HG03196 (cell line): ENCODE results near the gene IRAK1.
"Not testable (repeated sequence)": the region's sequence is repeated elsewhere in the genome, so short reads cannot be mapped to it uniquely, and the experiment has no call there.

Experiments
- ATAC-seq: cut with Tn5 transposase; IDR thresholded peaks from one replicate; pipeline ENCODE4 v1.9.1; 2021; ENCODE audit not compliant: unreplicated experiment

The IRAK1 gene

GRCh38 chrX:154002215-154002719 lies 17.4 kb downstream of the IRAK1 start:
- ATAC-seq: peak; percentile 65

DNA sequence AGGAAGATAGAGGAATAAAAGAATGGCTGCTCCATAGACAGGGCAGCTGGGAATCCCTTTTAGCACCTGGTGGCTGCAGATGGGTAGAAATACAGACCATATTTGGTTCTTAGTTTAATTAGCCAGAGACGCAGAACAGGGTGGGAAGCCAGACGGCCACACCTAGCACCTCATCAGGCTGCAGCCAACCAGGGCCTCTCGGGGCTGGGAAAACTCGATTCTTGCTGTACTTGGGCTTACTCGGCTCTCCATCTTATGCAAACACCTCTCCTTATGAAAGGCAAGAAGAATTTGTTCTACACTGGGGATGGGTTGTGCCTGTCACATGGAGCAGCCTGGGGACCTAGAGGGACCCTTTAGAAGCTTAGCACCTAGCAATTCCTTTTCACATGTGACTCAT lies 19.7 kb downstream of the IRAK1 start:
- ATAC-seq: no peak

- ATAC-seq: no peak
Measured at GRCh38 chrX:153999359-154000037, 20.2 kb downstream of the IRAK1 start.

DNA sequence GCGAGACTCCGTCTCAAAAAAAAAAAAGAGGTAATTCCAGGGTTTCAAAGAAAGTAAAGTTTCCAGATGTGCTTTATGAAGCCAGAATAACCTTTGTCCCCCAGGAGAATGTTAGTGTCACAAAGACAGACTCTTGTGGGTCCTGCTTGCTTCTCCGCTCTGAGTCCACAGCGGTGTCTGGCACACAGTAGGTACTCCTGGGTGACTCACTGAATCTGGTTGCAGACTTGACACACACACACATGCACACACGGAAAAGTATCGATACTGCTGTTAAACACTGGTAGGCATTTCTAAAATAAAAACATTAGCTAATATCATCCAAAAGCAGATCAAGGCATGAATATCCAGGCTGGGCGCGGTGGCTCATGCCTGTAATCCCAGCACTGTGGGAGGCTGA lies 24.2 kb downstream of the IRAK1 start:
- no peak for ATAC-seq

DNA sequence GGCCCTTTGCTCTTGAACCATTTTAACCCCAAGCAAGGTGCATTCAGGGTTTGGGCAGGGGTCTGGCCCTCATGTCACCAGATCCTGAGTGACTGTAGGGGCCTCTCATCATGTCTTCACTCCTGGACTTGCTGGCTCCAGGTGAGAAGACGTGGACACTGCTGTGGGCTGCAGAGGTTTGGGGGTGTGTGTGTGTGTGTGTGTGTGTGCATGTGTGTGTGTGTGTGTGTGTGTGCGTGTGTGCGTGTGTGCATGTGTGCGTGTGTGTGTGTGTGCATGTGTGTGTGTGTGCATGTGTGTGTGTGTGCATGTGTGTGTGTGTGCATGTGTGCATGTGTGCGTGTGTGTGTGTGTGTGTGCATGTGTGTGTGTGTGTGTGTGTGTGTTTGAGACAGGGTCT lies 25.3 kb downstream of the IRAK1 start:
- not testable (repeated sequence) for ATAC-seq

- no peak for ATAC-seq
Measured at GRCh38 chrX:153993978-153994377, 25.7 kb downstream of the IRAK1 start.

DNA sequence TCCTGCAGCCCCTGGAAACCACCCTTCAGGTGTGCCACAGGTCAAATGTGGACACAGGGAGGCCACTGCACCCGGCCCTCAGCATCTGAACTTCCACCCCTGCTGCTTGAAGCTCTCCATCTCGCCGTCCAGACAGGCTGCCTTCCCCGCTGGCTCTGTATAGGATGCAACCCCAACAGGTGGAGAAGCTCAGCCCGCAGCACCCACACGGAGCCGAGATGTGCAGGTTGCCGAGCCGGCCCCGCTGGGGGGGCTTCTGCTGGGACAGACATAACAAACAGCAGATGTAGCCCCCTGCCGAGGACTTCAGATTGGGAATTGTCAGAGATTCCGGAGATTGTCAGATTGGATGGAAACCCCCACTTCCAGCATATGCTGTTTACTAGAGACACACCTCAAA lies 26.6 kb downstream of the IRAK1 start:
- ATAC-seq: no peak

DNA sequence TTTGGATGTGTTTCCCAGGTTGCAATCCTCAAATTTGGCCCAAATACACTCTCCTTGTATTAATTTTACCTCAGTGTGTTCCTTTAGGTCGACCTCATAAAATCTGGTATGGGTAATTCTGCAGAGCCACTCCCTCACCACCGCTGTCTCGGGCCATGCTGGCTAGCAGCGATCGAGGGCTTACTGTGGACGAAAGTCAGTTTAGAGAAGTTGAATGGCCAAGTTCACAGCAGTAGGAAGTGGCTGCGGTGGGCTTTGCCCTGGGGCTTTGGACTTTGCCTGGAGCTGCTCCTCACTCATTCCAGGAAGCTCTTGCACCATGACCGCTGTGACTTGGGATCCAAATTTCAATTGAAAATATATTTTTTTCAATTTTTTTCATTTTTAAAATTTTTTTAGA lies 27.5 kb downstream of the IRAK1 start:
- ATAC-seq: no peak

DNA sequence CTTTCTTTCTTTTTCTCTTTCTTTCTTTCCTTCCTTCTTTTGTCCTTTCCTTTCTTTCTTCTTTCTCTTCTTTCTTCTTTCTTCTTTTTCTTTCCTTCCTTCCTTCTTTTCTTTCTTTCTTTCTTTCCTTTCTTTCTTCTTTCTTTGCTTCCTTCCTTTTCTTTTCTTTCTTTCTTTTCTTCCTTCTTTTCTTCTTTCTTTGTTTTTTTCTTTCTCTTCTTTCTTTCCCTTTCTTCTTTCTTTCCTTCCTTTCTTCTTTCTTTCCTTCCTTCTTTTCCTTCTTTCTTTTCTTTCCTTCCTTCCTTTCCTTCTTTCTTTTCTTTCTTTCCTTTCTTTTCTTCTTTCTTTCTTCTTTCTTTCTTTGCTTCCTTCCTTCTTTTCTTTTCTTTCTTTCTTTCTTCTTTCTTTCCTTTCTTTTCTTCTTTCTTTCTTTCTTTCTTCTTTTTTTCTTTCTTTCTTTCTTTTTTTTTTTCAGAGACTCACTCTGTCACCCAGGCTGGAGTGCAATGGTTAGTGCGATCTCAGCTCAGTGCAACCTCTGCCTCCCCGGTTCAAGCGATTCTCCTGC lies 28.6 kb downstream of the IRAK1 start:
- no peak for ATAC-seq

DNA sequence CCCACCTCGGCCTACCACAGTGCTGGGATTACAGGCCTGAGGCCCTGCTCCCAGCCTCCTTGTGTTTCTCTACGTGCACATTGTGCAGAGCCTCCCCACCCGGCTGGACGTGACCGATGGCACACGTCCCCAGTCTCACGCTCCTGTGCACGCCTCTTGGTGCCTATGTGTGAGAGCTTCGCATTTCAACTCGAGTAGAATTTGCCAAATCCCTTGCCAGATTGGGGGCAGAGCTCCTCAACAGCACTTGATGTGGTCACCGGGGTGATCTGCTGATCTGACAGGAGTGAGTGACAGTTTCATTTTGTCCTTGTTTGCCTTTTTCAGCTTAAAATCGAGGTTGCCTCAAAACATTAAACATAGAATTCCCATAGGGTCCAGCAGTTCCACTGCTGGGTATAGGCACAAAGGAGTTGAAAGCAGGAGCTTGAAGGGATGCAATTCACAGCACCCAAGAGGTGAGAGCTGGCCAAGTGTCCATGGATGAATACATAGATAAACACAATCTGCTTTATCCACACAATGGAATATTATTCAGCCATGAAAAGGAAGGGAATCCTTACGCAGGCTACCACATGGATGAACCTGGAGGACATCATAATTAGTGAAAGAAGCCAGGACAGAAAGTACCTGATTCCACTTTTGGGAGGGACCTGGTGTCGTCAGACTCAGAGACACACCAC lies 29.6 kb downstream of the IRAK1 start:
- ATAC-seq: no peak

GRCh38 chrX:153988493-153988892 lies 31.2 kb downstream of the IRAK1 start:
- no peak for ATAC-seq

- ATAC-seq: no peak
Measured at GRCh38 chrX:153984351-153985178, 35.1 kb downstream of the IRAK1 start.

DNA sequence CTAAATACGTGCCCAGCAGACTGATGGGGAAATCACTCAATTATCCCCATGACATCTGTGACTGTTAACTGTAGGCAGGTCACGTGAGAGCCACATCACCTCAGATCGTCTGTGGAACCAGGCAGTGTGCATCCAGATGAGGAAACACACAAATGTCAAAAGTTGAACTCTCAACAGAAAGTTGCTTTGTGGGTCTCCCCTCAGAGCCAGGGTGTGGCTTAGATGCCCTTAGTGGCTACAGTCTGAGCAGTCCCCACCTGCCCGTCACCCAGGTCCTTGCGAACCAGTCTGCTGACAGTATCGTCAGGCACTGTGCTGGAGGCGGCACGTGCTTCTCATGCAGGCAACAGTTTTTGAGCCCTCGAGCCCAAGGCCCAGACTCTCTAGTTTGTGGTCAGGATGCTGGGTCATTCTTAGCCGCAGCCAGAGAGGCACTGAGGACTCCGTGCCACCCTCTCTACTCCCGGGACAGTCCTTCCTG lies 36.3 kb downstream of the IRAK1 start:
- no peak for ATAC-seq

- no peak for ATAC-seq
Measured at GRCh38 chrX:153981771-153982533, 37.8 kb downstream of the IRAK1 start.

GRCh38 chrX:153981231-153981630 lies 38.5 kb downstream of the IRAK1 start:
- ATAC-seq: no peak

GRCh38 chrX:153980394-153980793 lies 39.3 kb downstream of the IRAK1 start:
- not testable (repeated sequence) for ATAC-seq

- ATAC-seq: no peak
Measured at GRCh38 chrX:153974726-153975286, 44.9 kb downstream of the IRAK1 start.

DNA sequence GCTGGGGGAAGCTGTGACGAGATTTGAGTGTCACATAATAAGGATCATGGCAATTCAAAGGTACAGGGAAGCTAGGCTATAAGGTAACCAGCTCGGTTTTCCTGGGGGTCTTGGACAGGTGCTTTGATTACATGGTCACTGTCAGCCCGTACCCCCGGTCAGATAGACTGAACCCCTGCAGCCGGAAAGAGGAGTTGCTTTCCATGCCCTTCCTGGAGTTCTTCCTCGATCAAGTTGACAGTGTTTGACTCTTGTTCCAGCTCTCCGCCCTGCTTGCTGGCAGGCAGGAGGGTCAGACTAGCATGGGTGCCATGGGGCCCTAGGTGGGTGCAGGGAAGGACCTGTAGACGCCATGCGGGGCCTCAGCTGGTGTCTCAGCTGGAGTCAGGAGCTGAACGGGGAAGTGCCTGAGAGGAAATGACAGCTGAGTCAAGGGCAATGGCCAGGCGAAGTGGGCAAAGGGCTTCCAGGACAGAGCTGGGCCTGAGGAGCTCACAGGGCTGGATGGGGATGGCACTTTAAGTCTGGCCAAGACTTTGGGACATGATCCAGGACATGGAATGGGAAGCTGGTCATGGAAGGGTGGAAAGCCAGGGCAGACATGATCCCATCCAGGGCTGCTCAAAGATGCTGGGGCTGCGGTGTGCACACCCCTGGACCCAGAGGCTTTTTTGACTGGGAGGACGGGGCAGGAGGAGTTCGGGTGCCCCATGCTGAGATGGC lies 45.5 kb downstream of the IRAK1 start:
- no peak for ATAC-seq
